SH-SY5Y (cell line): ENCODE measurements around the gene SLCO4A1.

ENCODE experiments used
- GATA2 ChIP-seq: IDR thresholded peaks from 2 replicates; pipeline ENCODE4 v1.6.1; 2011; ENCODE audit warnings: mild to moderate bottlenecking, low read depth, low read length
- GATA3 ChIP-seq: IDR thresholded peaks from 2 replicates; pipeline ENCODE4 v1.6.1; 2011; ENCODE audit warnings: low read depth, mild to moderate bottlenecking, low read length, moderate library complexity

Gene SLCO4A1

DNA sequence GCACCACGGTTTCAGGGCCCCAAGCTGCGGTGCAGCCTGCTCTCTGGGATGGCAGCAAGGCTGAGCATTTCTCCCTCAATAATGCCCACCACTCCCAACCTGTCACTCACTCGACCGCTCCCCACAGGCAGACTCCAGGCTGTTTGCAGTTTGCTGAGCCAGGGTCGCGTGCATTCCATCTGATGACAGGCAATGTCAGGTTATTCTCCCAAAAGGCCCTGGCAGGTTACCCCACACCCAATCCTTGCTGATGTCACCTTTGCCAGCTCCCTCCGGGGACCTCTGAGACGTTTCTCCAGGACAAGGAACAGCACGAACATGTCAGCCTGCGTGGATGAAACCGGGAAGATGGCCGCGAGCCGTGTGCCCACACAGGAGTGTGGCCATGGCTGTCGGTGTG is 7.1 kb upstream of the SLCO4A1 start:
- TF ChIP-seq GATA3, result no peak
- no peak for TF ChIP-seq GATA2

DNA sequence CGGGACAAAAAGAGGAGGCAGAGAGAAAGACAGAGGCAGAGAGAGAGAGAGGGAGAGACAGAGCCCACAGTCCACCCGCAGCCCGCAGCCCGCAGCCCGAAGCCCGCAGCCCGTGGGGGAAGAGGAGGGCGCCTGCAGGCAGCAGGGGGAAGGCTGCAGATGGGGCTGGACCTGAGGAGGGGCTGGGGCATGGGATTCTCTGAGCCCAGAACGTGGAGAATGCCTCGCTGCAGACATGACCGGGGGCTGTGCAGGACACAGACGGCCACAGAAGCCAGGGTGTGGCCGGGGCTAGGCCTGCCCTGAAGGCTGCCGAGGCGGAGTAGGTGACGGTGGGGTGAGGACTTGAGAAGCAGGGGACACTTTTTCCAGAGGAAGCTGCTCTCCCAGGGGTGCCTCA is 6.5 kb upstream of the SLCO4A1 start:
- TF ChIP-seq GATA2 (no peak), GATA3 (no peak)

DNA sequence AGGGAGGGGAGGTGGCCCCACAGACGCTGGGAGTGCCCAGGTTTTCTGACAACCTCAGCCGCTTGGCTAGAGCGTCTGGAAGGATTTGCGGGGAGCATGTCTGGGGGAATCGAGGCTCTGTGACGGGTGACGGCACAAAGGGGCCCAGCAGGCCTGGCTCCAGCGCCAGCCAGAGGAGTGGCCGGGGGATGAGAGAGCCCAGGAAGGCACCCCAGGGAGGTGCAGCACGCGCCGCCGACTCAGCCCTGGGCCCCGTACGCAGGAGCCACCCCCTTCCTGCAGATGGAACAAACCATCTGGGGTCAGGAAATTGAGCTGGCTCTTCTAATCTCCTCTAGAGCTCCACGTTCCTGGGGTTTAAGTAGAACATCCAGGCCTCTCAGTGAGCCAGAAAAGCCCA is 5.9 kb upstream of the SLCO4A1 start:
- TF ChIP-seq GATA3 (no peak), GATA2 (no peak)

DNA sequence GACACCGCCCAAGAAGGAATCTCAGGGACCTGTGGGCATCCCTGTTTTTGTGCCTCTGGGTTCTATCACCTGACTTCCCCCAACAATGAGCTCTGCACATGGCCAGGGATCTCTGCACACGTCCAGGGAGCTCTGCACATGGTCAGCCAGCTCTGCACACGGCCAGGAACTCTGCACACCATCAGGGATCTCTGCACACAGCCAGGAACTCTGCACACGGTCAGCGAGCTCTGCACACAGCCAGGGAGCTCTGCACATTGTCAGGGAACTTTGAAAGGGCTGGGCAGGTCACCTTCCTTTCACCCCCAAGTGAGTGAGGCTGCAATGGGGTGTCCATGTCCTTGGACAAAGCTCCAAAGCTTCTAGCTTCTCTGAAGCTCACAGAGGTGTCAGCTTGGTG is 5.2 kb upstream of the SLCO4A1 start:
- no peak for TF ChIP-seq GATA3
- TF ChIP-seq GATA2, result no peak

DNA sequence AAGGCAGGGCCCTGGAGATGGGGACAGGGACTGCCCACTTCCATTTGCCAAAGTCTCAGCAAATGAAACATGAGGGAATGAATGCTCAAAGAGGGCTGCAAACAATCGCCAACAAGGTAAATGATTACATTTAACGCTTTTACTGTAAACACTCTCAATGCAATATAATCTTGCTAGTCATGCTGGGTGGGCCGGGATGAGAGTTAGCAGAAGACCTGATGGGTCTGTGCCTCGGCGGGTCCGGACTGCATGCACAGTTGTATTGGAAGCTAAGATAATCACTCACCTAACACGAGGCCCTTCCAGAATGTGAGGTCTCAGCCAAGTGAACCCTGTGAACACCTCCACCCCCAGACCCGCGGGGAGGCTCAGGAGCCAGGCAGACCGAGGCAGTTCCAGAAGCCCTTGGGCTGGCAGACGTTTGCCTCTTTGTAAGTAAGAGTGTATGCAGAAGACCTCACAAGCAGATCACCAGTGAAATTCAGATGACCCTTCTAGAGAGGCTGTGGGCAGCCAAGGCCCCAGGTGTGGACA is 4.7 kb upstream of the SLCO4A1 start:
- no peak for TF ChIP-seq GATA2
- TF ChIP-seq GATA3, result no peak

DNA sequence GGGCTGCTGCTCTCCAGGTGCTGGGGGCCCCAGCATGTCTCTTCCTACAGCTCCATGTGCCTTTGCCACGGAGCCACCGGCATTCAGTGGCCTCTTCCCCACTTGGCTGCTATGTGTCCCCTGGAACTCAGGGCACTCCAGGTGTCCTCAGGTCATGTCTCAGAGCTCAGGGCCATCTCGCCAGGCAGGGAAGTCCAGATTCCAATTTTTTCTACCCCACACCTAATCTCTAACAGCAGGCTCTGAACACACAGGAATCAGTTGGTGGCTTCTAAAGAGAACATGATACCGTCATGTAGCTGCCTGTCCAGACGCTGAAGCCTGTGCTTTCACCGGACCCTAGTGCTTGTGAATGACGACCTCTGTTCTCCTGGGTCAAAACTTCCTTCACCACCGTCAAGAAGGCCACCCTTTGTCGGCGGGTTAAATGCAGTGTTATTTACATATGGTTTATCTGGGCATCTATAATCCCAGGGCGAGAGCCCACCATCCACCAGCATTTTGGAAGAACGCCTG is 4.2 kb upstream of the SLCO4A1 start:
- TF ChIP-seq GATA3 (no peak), GATA2 (no peak)

DNA sequence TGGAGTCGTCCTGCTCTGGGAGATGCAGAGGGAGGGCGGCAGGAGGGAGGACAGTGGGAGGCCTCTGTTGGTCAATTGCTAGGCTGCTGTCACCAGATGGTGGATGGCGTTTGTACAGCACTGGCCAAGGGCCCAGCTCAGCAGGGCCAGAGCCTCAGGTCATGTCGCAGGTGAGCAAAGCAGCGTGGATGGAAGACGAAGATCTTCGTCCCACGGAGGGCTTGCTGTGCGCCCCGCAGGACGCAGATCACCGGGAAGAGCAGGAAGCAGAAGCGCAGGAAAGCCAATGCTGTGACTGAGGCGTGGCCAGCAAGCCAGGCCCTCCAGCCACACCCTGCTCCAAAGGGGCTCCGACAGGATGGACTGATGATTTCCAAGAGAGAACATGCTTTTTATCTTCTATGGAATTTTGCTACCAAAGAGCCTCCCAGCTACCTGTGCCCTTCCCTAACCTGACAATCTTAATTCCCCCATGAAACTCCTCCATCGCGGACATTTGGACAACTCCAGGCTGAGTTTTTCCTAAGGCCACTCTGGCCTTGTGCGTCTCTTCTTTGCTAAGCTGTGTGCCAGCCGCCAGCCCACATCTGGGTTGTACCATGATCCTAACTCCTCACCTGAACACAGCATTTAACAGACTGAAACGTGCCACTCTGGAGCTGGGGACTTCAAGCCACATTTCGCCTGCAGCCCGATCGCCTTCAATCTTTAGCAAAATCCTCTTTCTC is 3.5 kb upstream of the SLCO4A1 start:
- TF ChIP-seq GATA3 (no peak), GATA2 (no peak)

DNA sequence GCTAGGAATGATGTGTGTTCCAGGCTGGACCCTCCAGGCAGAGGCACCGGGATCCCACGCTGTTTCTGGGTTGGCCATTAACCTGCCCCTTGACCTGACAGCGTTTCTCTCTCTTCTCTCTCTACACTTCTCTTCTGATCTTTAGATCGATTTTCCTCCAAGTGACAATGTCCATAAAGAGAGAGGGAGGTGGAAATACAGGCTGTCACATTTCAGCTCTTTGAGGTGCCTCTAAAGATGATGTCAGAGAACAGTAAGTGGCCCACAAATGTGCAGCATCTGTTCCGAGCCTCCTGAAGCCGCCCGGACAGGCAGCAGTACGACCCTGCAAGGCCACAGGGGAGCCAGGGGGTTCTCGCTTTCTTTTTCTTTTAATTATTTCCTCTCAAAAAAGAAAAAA is 2.5 kb upstream of the SLCO4A1 start:
- no peak for TF ChIP-seq GATA3
- no peak for TF ChIP-seq GATA2

DNA sequence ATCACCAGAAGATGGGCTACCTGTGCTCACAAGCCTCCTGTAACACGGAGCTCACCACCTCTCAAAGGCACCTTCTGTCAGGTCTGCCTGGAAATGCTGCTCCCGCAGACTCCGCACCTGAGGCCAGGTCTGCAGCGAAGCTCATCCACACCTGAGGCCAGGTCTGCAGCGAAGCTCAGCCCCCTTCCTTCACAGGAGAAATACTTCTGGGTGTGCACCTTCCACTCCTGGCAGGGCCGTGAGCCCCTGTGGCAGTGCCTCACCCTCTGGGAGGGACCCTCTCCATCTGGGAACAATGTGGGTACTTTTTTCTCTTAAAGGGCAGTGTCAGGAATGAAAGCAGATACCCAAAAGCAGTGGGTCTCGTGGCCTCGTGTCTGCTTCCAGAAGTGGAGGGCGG is 1.4 kb upstream of the SLCO4A1 start:
- TF ChIP-seq GATA2 (no peak), GATA3 (no peak)

DNA sequence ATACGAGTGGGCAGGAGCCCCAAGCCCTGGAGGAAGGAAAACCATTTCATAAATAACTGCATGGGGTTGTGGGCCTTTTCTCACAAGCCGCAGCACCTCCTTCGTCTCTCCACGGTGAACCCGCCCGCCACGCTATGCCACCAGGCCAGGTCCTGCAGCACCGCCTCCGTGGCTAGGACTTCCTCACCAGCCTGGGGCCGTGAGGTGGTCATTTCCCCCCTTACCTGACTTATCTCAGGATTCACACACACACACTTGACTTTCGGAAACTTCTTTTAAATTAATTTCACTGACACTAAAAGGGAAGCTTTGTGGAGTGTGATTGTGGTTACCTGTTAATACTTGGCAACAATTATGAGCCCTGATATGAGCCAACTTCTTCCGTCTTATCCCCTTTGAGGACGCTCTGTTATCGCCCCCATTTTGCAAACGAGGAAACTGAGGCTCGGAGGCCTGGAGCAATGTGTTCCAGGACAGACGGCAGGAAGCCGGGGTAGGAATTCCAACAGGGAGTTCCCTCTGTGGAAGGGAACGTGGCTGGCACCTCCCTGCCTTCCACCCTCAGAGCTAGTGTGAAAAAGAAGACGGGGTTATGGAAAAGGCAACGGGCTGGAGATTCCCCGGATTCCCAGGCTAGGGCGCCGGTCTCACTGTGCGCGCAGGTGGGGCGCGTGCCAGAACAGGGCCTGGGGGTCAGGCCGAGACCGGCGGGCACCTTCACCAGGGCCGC is 817 bp upstream of the SLCO4A1 start:
- TF ChIP-seq GATA2 (no peak), GATA3 (no peak)

DNA sequence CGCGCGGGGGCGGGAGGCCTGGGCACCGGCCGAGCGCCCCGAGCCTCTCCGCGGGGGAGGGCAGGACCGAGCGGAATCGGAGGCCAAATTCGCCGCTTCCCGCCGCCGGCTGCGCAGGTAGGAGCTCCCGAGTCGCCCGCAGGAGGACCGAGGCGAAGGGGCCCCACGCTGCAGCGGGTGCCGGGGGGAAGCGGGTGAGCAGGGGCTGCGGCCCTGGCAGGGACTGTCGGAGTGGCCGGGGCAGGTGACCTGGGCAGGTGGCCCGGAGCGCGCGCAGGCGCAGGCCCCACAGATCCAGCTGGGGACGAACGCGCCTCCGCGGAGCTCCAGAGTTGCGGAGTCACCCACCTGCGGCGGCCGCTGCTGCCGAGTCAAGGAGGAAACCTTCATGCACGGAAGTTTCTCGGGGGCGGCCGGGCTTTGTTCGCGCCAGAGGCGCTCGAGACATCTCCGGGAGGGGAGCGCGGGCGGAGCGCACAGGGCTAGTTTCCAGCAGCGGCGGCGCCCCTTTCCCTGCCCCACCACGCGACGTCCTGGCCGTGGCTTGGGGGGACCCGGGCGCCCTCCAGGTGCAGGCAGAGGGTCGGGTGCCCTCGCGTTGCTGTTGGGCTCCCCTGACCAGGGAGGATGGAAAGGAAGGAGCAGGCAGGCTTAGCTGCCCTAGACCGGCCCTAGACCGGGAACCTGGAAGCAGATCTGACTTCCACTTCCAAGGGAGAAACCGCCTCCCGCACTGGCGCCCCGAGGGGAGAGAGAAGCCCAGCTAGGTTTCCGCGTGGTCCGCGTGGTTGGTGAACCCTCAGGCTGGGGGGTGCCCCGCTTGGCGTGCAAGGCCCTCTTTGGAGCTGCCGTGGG is 590 bp downstream of the SLCO4A1 start:
- TF ChIP-seq GATA3 (no peak), GATA2 (no peak)

DNA sequence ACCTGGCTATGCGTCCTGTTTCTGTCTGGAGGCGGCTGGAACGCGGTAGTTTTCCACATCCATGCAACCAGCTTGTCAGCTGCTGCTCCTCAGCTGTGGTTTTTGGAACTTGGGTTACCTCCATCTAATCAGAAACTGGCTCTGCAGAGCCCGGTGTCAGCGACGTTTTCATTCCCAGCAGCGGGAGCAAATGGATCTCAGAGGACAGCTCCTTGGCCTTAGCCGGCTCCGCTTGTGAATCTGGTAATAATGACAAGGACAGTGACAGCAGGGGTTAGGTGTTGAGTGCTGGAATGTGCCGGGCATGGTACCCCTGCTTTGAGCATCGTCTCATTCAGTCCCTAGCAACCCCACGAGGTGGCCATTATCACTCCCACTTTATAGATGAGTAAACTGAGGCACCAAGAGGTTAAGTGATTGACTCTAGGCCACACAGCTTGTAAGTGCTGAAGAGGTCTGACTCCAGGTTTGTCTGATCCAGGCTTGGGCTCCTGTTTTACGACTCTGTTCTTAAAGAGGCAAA is 1.3 kb downstream of the SLCO4A1 start:
- TF ChIP-seq GATA3 (no peak), GATA2 (no peak)

DNA sequence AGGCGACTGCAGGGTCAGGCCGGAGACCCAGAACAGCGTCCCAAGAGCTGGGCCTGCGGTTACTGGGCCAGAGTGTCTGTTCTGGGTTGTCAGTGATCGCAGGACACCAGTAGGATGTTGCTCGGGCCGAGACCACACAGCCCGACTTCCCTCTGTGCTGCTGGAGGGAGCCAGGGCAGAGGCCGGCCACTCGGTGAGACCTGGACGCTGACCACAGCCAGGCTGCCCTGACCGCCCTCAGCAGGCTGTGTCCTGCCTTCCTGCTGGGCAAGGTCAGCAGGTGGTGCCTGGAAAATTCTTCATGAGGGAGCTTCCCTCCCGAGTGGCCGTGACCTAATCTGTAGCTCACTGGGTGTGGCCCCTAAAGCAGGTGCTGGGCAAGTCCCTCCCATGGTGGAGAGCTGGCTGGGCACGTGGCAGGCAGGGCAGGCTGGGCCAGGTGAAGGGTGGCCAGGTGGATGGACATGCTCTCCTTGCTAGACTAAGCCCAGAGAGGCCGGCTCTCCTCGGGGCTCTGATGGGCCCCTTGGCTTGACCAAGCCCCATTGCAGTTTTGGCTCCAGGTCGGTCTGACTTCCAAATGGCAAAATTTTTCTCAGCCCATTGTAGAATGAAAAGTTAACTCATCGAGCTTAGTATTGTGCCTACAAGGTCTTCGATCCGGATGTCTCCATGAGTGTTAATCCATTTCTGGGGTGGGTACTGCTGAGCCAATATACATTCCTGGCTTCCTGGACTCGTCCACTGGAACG is 1.9 kb downstream of the SLCO4A1 start:
- TF ChIP-seq GATA3, result no peak
- TF ChIP-seq GATA2, result no peak
